GM12873 (cell line): ENCODE data around the gene P3H2.

Experiments
- CTCF ChIP-seq: IDR thresholded peaks from 2 replicates; pipeline ENCODE4 v1.5.1; 2012; ENCODE audit warnings: low read depth, mild to moderate bottlenecking, moderate library complexity, low read length, control low read depth; ENCODE audit not compliant: insufficient read depth; ENCODE audit errors: missing control alignments

Gene P3H2

GRCh38 chr3:190110826-190111225, 9.9 kb downstream of the P3H2 start:
- TF ChIP-seq CTCF = no peak

- no peak for TF ChIP-seq CTCF
Observed at GRCh38 chr3:190109441-190109840, 11.3 kb downstream of the P3H2 start.

- no peak for TF ChIP-seq CTCF
Observed at GRCh38 chr3:190108804-190109203, 11.9 kb downstream of the P3H2 start.

- no peak for TF ChIP-seq CTCF
Observed at GRCh38 chr3:190105876-190106275, 14.8 kb downstream of the P3H2 start.

GRCh38 chr3:190101320-190102011, 19.2 kb downstream of the P3H2 start:
- no peak for TF ChIP-seq CTCF

- no peak for TF ChIP-seq CTCF
Observed at GRCh38 chr3:190099099-190099498, 21.6 kb downstream of the P3H2 start.

- no peak for TF ChIP-seq CTCF
Observed at GRCh38 chr3:190097617-190098016, 23.1 kb downstream of the P3H2 start.
